Fibroblast of mammary gland (primary cell): ENCODE results near the gene GDE1.

Experiments
- DNase-seq: peaks from one replicate; pipeline ENCODE4 v3.0.0-alpha.2; 2010; ENCODE audit warnings: low read depth
- H3K4me3 ChIP-seq: 2 replicates; pipeline ENCODE4 v1.5.1; 2011; ENCODE audit warnings: low read depth, mild to moderate bottlenecking, low read length, moderate library complexity; ENCODE audit not compliant: control insufficient read depth
- CTCF ChIP-seq: conservative IDR thresholded peaks from 2 replicates; pipeline ENCODE4 v1.5.1; 2011; ENCODE audit warnings: low read depth, low read length, inconsistent platforms; ENCODE audit not compliant: control insufficient read depth, insufficient read depth

GDE1 gene

GRCh38 chr16:19505600-19506303 is 16.1 kb downstream of the GDE1 start:
- peak; percentile 85 for DNase-seq
- no peak for TF ChIP-seq CTCF
- H3K4me3 ChIP-seq = no peak overlapping the region

- DNase-seq = no peak
- TF ChIP-seq CTCF = no peak
- H3K4me3 ChIP-seq = no peak overlapping the region
Measured at GRCh38 chr16:19503461-19504075, 18.3 kb downstream of the GDE1 start.

- H3K4me3 ChIP-seq = no peak overlapping the region
- peak; percentile 83 for TF ChIP-seq CTCF
- peak; percentile 79 for DNase-seq
Measured at GRCh38 chr16:19502395-19503131, 19.3 kb downstream of the GDE1 start.

GRCh38 chr16:19499481-19499880 is 22.4 kb downstream of the GDE1 start:
- H3K4me3 ChIP-seq = no peak overlapping the region
- no peak for DNase-seq
- TF ChIP-seq CTCF = no peak

- TF ChIP-seq CTCF = no peak
- H3K4me3 ChIP-seq = no peak overlapping the region
- DNase-seq = no peak
Measured at GRCh38 chr16:19499006-19499405, 22.9 kb downstream of the GDE1 start.

GRCh38 chr16:19497176-19497575 is 24.7 kb downstream of the GDE1 start:
- TF ChIP-seq CTCF = no peak
- no peak for DNase-seq
- H3K4me3 ChIP-seq = no peak overlapping the region
